Femur (tissue), 1 donor: Measurements from ENCODE around the gene C22orf23.

ENCODE experiments used
- DNase-seq: peaks from one replicate; pipeline ENCODE4 v3.0.0-alpha.2; 2017

The C22orf23 gene

GRCh38 chr22:37896939-37897338 is 56.5 kb downstream of the C22orf23 start:
- DNase-seq = no peak

- no peak for DNase-seq
These were observed 57.2 kb downstream of the C22orf23 start for GRCh38 chr22:37896181-37896592.

GRCh38 chr22:37894939-37895670 is 58.3 kb downstream of the C22orf23 start:
- DNase-seq = no peak

DNA sequence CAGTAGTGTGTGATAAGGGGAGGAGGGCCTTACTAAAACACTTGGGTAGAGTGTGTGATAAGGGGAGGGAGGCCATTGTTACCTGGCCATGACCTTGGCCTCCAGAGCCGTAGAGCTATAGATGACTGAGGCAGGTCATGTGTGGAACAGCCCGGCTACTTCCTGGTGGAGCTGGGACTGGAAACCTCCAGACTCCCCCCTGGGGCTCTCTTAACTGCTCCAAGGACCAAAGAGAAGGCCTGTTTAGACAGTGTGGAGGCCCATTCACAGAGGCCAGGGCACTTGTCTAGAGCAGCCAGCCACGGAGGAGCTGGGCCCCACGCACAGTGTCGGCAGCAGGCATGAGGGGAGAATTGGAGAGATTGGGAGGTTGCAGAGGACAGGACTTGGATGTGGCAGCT is 59.8 kb downstream of the C22orf23 start:
- DNase-seq = no peak
